HCT116 (cell line): ENCODE measurements around the gene MYH7. TPM values are rescaled to one million over a fixed set of nuclear protein-coding genes. Genes with fewer than 3 reads are reported as not detected.

ENCODE experiments used
- ATAC-seq: fragments of 200-7000 bp; cut with Tn5 transposase; 2 replicates; pipeline ENCODE4 v1.9.1; 2020; ENCODE audit warnings: mild to moderate bottlenecking, moderate library complexity
- BruUV-seq: library from RNA; stranded (reverse); fragments of 400-500 nt; replicated peaks from 2 replicates; lab custom pipeline; 2021; lab: Mats Ljungman, UMichigan
- CTCF ChIA-PET: fragments of 300-600 bp; sonication (Branson Sonifier 250); formaldehyde crosslinking; loops from one replicate; lab custom pipeline; 2021; ENCODE audit warnings: antibody characterized with exemption; lab: Charles Lee
- POLR2A ChIA-PET: fragments of 300-600, 350-600 bp; sonication (Branson Sonifier 250); formaldehyde crosslinking; loops from one replicate; lab custom pipeline; 2021; ENCODE audit warnings: antibody characterized with exemption; lab: Charles Lee
- RAD21 ChIA-PET, 2 experiments: fragments of 300-600 bp; sonication (Branson Sonifier 250); formaldehyde crosslinking; loops; one replicate each; lab custom pipeline; 2023; ENCODE audit warnings: low total read pairs in 2 of 2; ENCODE audit not compliant: uncharacterized antibody in 2 of 2, unreplicated experiment in 2 of 2, low non-redundant PET in 1 of 2; lab: Charles Lee
- DNase-seq: peaks from one replicate; pipeline ENCODE4 v3.0.0-alpha.2; 2010; ENCODE audit warnings: low read depth, low spot score
- H2AFZ ChIP-seq: fragments of 200-600 bp; shearing (Covaris generic), sonication (generic); 2 replicates; pipeline ENCODE4 v1.6.1; 2017; ENCODE audit warnings: low read depth, mixed run types, mixed read lengths, antibody characterized with exemption, low read length; ENCODE audit not compliant: poor library complexity, severe bottlenecking
- H3K27ac ChIP-seq: 2 replicates; pipeline ENCODE4 v1.5.1; 2012; ENCODE audit warnings: low read depth, low read length
- H3K27me3 ChIP-seq: fragments of 200-600 bp; sonication (generic); 2 replicates; pipeline ENCODE4 v1.6.1; 2016; ENCODE audit warnings: mixed run types, low read length, mixed read lengths; ENCODE audit not compliant: insufficient read depth
- H3K36me3 ChIP-seq, 2 experiments: fragments of 200-500 bp in 1 of 2; fragments of 200-600 bp in 1 of 2; sonication (Bioruptor generic) in 1 of 2; sonication (generic) in 1 of 2; 2 replicates each; pipeline versions ENCODE4 v1.5.1 to v1.6.1; 2014 to 2016; ENCODE audit warnings: low read length in 2 of 2, inconsistent platforms in 1 of 2, mixed read lengths in 1 of 2, mixed run types in 1 of 2; ENCODE audit not compliant: insufficient read depth in 2 of 2, control insufficient read depth in 1 of 2
- H3K4me1 ChIP-seq, 2 experiments: fragments of 200-600 bp in 1 of 2; sonication (generic) in 1 of 2; 2 replicates each; pipeline versions ENCODE4 v1.5.1 to v1.6.1; 2012 to 2017; ENCODE audit warnings: low read length in 2 of 2, inconsistent platforms in 1 of 2, mild to moderate bottlenecking in 1 of 2, mixed read lengths in 1 of 2, mixed run types in 1 of 2, moderate library complexity in 1 of 2; ENCODE audit not compliant: insufficient read depth in 2 of 2, control insufficient read depth in 1 of 2
- H3K4me2 ChIP-seq: fragments of 200-600 bp; sonication (generic); 2 replicates; pipeline ENCODE4 v1.6.1; 2017; ENCODE audit warnings: mixed run types, low read length, mixed read lengths
- H3K4me3 ChIP-seq, 2 experiments: fragments of 200-600 bp in 1 of 2; sonication (generic) in 1 of 2; replicated peaks in 1 of 2; 2 replicates each; pipeline ENCODE4 v1.5.1; 2011 to 2016; ENCODE audit warnings: low read length in 2 of 2, control low read depth in 1 of 2, low read depth in 1 of 2, mild to moderate bottlenecking in 1 of 2, mixed read lengths in 1 of 2, mixed run types in 1 of 2
- H3K79me2 ChIP-seq: fragments of 200-600 bp; sonication (generic); 2 replicates; pipeline ENCODE4 v1.6.1; 2017; ENCODE audit warnings: mild to moderate bottlenecking, mixed run types, low read length, moderate library complexity, mixed read lengths; ENCODE audit not compliant: insufficient read depth
- H3K9ac ChIP-seq: fragments of 200-600 bp; sonication (generic); 2 replicates; pipeline ENCODE4 v1.6.1; 2016; ENCODE audit warnings: low read length, mixed read lengths
- H3K9me2 ChIP-seq: fragments of 200-600 bp; sonication (generic), shearing (Covaris generic); 2 replicates; pipeline ENCODE4 v1.6.1; 2017; ENCODE audit warnings: mixed run types, mild to moderate bottlenecking, moderate library complexity; ENCODE audit not compliant: insufficient read depth
- H3K9me3 ChIP-seq, 2 experiments: fragments of 200-500 bp in 1 of 2; fragments of 200-600 bp in 1 of 2; sonication (Bioruptor generic) in 1 of 2; sonication (generic) in 1 of 2; 2 replicates each; pipeline ENCODE4 v1.6.1; 2014 to 2017; ENCODE audit warnings: low read length in 2 of 2, mixed read lengths in 2 of 2, inconsistent platforms in 1 of 2, low read depth in 1 of 2, mild to moderate bottlenecking in 1 of 2, mixed run types in 1 of 2, moderate library complexity in 1 of 2; ENCODE audit not compliant: control insufficient read depth in 1 of 2, insufficient read depth in 1 of 2
- H4K20me1 ChIP-seq: fragments of 200-600 bp; sonication (generic), shearing (Covaris generic); 2 replicates; pipeline ENCODE4 v1.6.1; 2017; ENCODE audit warnings: mixed run types, mild to moderate bottlenecking, moderate library complexity; ENCODE audit not compliant: insufficient read depth
- CBX3 ChIP-seq: IDR thresholded peaks from 2 replicates; pipeline ENCODE4 v1.6.1; 2012; ENCODE audit warnings: low read depth
- ELF1 ChIP-seq: IDR thresholded peaks from 2 replicates; pipeline ENCODE4 v1.6.1; 2012; ENCODE audit warnings: low read depth, borderline replicate concordance
- EZH2 ChIP-seq: fragments of 200-600 bp; sonication (generic); IDR thresholded peaks from 2 replicates; pipeline ENCODE4 v1.6.1; 2017; ENCODE audit warnings: antibody characterized with exemption, mixed run types
- EZH2phosphoT487 ChIP-seq: fragments of 200-600 bp; IDR thresholded peaks from 2 replicates; pipeline ENCODE4 v1.6.1; 2018; ENCODE audit warnings: antibody characterized with exemption, borderline replicate concordance
- FOSL1 ChIP-seq: IDR thresholded peaks from 2 replicates; pipeline ENCODE4 v1.6.1; 2012; ENCODE audit warnings: low read depth
- JUND ChIP-seq: IDR thresholded peaks from 2 replicates; pipeline ENCODE4 v1.6.1; 2012
- POLR2A ChIP-seq: IDR thresholded peaks from 2 replicates; pipeline ENCODE4 v1.7.0; 2011; ENCODE audit warnings: borderline replicate concordance; ENCODE audit not compliant: insufficient read depth, insufficient read length; ENCODE audit errors: extremely low read depth
- POLR2AphosphoS5 ChIP-seq: IDR thresholded peaks from 2 replicates; pipeline ENCODE4 v1.6.1; 2011; ENCODE audit warnings: mild to moderate bottlenecking, low read depth, low read length, moderate library complexity
- RAD21 ChIP-seq: IDR thresholded peaks from 2 replicates; pipeline ENCODE4 v1.6.1; 2012; ENCODE audit warnings: low read depth, mild to moderate bottlenecking
- YY1 ChIP-seq: IDR thresholded peaks from 2 replicates; pipeline ENCODE4 v1.6.1; 2011; ENCODE audit warnings: low read length, low read depth, moderate library complexity, mild to moderate bottlenecking; ENCODE audit not compliant: insufficient replicate concordance; ENCODE audit errors: extremely low read depth
- ZFX ChIP-seq: fragments of 450-650 bp; IDR thresholded peaks from 2 replicates; pipeline ENCODE4 v1.6.1; 2017
- ZNF274 ChIP-seq: fragments of 200-500 bp; sonication (Bioruptor generic); IDR thresholded peaks from 2 replicates; pipeline ENCODE4 v1.6.1; 2014; ENCODE audit warnings: mild to moderate bottlenecking, low read depth, low read length, inconsistent platforms
- intact Hi-C: fragments of 100-400 bp; cut with micrococcal nuclease; formaldehyde crosslinking; loops from 2 replicates; pipeline ENCODE4 v1.10.0; 2022
- total RNA-seq: library from RNA; stranded (reverse); gene quantifications from one replicate; pipeline ENCODE4 v1.2.1, GENCODE V29; 2021; ENCODE audit not compliant: unreplicated experiment
- TF ChIP-seq, protein P1 (sequence below): IDR thresholded peaks from 2 replicates; pipeline ENCODE4 v1.6.1; 2012; ENCODE audit warnings: low read depth
- TF ChIP-seq, protein P2 (sequence below), 3 experiments: fragments of 200-600 bp in 1 of 3; sonication (generic) in 1 of 3; IDR thresholded peaks in 2 of 3; conservative IDR thresholded peaks in 1 of 3; 2 replicates each; pipeline ENCODE4 v1.5.1; 2012 to 2017; ENCODE audit warnings: low read depth in 2 of 3, low read length in 2 of 3, antibody characterized with exemption in 1 of 3, borderline replicate concordance in 1 of 3, control low read depth in 1 of 3, mild to moderate bottlenecking in 1 of 3, mixed read lengths in 1 of 3, mixed run types in 1 of 3, moderate library complexity in 1 of 3; ENCODE audit not compliant: insufficient read depth in 1 of 3

Gene MYH7
- total RNA-seq, 1 experiment from 2014 or later, result not detected

DNA sequence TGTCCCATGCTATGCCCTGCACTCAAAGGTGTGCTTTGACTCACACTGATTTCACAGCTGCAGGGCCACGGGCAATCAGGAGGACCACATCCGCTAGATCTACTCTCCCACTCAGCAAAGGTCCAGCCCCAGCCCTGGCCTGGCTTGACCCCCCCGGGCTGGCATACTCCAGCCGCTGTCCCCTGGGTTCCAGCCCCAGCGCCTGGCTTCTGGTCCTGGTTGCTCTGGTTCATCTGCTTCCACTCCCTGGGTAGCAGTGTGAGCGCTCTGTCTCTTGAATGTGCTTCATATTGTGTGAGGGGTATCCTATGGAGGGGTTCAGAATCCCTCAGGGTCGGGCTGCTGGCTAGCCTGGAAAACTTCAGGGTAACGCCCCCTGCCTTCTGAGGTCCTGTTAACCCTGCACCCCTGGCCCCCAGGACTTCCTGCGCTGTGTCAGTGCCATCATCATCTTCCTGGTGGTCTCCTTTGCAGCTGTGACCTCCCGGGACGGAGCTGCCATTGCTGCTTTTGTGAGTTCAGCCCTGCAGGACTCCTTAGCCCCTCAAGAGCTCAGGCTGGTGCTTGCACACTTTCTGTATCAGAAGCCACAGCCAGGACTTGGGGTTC lies 56.7 kb downstream of the MYH7 start:
- Histone ChIP-seq H3K4me1 (no peaks in the 10 kb centered on the region), H3K4me2 (no peak overlapping the region), H3K27ac (no peak overlapping the region), H3K9me2 (no peaks in the 10 kb centered on the region), H3K27me3 (0 out of 2 replicates have a peak, but pooled peaks cover 6% of the 10 kb centered on the region), H4K20me1 (no peaks in the 10 kb centered on the region), H3K36me3 (no peaks in the 10 kb centered on the region), H2AFZ (no peak overlapping the region), H3K4me3 (no peak overlapping the region), H3K9ac (no peak overlapping the region), H3K9me3 (no peaks in the 10 kb centered on the region), H3K79me2 (no peaks in the 10 kb centered on the region)
- POLR2A ChIA-PET, result no interaction called here
- ATAC-seq (no peak), DNase-seq (no peak)
- BruUV-seq, result no TSS peak
- intact Hi-C loops, result no loop called here
- RAD21 ChIA-PET, result no interaction called here
- CTCF ChIA-PET, result interaction anchor here (0.6 to 3.1 kb wide), 3 partner anchors 18 to 52 kb away, joined by 3 to 23 read pairs (median 10); no protein-coding TSS in a partner anchor
- TF ChIP-seq, protein P1, sequence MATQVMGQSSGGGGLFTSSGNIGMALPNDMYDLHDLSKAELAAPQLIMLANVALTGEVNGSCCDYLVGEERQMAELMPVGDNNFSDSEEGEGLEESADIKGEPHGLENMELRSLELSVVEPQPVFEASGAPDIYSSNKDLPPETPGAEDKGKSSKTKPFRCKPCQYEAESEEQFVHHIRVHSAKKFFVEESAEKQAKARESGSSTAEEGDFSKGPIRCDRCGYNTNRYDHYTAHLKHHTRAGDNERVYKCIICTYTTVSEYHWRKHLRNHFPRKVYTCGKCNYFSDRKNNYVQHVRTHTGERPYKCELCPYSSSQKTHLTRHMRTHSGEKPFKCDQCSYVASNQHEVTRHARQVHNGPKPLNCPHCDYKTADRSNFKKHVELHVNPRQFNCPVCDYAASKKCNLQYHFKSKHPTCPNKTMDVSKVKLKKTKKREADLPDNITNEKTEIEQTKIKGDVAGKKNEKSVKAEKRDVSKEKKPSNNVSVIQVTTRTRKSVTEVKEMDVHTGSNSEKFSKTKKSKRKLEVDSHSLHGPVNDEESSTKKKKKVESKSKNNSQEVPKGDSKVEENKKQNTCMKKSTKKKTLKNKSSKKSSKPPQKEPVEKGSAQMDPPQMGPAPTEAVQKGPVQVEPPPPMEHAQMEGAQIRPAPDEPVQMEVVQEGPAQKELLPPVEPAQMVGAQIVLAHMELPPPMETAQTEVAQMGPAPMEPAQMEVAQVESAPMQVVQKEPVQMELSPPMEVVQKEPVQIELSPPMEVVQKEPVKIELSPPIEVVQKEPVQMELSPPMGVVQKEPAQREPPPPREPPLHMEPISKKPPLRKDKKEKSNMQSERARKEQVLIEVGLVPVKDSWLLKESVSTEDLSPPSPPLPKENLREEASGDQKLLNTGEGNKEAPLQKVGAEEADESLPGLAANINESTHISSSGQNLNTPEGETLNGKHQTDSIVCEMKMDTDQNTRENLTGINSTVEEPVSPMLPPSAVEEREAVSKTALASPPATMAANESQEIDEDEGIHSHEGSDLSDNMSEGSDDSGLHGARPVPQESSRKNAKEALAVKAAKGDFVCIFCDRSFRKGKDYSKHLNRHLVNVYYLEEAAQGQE, result no peak
- TF ChIP-seq POLR2AphosphoS5 (no peak), ELF1 (no peak), ZNF274 (no peak), POLR2A (no peak), CBX3 (no peak), ZFX (no peak), FOSL1 (no peak), YY1 (no peak), EZH2phosphoT487 (no peak), JUND (no peak), RAD21 (no peak), EZH2 (no peak)
- TF ChIP-seq, protein P2, sequence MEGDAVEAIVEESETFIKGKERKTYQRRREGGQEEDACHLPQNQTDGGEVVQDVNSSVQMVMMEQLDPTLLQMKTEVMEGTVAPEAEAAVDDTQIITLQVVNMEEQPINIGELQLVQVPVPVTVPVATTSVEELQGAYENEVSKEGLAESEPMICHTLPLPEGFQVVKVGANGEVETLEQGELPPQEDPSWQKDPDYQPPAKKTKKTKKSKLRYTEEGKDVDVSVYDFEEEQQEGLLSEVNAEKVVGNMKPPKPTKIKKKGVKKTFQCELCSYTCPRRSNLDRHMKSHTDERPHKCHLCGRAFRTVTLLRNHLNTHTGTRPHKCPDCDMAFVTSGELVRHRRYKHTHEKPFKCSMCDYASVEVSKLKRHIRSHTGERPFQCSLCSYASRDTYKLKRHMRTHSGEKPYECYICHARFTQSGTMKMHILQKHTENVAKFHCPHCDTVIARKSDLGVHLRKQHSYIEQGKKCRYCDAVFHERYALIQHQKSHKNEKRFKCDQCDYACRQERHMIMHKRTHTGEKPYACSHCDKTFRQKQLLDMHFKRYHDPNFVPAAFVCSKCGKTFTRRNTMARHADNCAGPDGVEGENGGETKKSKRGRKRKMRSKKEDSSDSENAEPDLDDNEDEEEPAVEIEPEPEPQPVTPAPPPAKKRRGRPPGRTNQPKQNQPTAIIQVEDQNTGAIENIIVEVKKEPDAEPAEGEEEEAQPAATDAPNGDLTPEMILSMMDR (IDR thresholded peaks at IDR 0.05 in 2 of 3, conservative IDR thresholded peaks at IDR 0.05 in 1 of 3; ENCODE audit: borderline replicate concordance in 1 of 3, insufficient read depth in 1 of 3, low read depth in 2 of 3, low read length in 2 of 3), result no peak
